Activated T-cell treated with anti-CD3 and anti-CD28 coated beads, Interleukin-2, amount 50 U/mL, for 4 hours (primary cell): ENCODE measurements around the gene STK11IP. TPM values are rescaled to one million over a fixed set of nuclear protein-coding genes. Genes with fewer than 3 reads are reported as not detected.

Experiments
- ATAC-seq, 2 donors: fragments of 200-7000 bp; cut with Tn5 transposase; one replicate each; pipeline ENCODE4 v1.10.0; 2021
- DNase-seq: peaks from one replicate; pipeline ENCODE4 v3.0.0-alpha.2; 2020
- H3K27me3 Mint-ChIP-seq: one replicate; pipeline ENCODE4 v1.8.0; 2021; ENCODE audit warnings: low read depth, mixed read lengths
- H3K36me3 Mint-ChIP-seq: one replicate; pipeline ENCODE4 v1.8.0; 2022; ENCODE audit warnings: mixed read lengths; ENCODE audit not compliant: insufficient read depth
- H3K4me1 Mint-ChIP-seq: one replicate; pipeline ENCODE4 v1.8.0; 2021; ENCODE audit warnings: low read depth, mixed read lengths
- H3K4me3 Mint-ChIP-seq: one replicate; pipeline ENCODE4 v1.8.0; 2021; ENCODE audit warnings: mild to moderate bottlenecking, moderate library complexity, mixed read lengths
- H3K9me3 Mint-ChIP-seq: one replicate; pipeline ENCODE4 v1.8.0; 2021; ENCODE audit warnings: mixed read lengths
- total RNA-seq, 3 donors: library from RNA; stranded (reverse); gene quantifications; one replicate each; pipeline ENCODE4 v1.2.1, GENCODE V29; 2021

Gene STK11IP
- total RNA-seq, 3 donors from 2014 or later: 32.4 to 37.1 (median 36.0) TPM

DNA sequence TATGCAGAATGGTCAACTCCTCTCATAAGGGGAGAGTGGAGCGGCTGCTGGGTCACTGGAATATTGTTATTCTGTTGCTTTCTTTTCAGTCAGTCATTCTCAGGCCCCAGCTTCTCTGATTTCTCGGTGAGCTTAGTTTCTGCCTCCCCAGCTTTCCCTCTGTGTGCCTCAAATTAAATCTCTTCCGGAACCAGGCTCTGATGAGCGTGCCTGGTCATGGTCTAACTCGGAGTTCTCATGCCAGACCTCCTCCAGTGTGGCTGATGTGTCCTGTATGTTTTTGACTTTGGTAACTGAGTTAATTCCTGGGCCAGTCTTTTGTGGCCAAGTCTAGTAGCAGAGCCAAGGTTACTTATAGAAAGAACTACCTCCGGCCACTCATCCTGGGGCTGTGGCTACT lies 4.9 kb upstream of the STK11IP start:
- no peaks in the 10 kb centered on the region for H3K36me3 Mint-ChIP-seq
- H3K4me1 Mint-ChIP-seq: peaks cover 6% of the 10 kb centered on the region
- H3K4me3 Mint-ChIP-seq: no peak overlapping the region
- no peaks in the 10 kb centered on the region for H3K9me3 Mint-ChIP-seq
- DNase-seq: no peak
- peaks cover 9% of the 10 kb centered on the region for H3K27me3 Mint-ChIP-seq
- no peak for ATAC-seq

DNA sequence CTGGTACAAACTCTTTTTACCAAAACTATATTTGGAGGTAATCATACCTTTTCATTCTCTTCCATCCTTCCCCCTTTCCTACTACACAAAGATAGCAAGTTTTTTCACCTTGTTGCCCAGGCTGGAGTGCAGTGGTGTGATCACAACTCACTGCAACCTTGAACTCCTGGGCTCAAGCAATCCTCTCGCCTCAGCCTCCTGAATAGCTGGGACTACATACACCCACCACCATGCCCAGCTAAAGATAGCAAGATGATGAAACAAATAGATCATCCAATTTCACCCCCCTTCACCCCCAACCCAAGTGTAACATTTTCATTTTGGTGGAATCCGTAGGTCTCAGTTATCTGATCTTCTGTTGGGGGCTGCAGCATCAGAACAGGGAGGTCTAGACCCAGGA lies 4.5 kb upstream of the STK11IP start:
- no peak overlapping the region for H3K4me3 Mint-ChIP-seq
- DNase-seq: no peak
- no peak for ATAC-seq
- peaks cover 9% of the 10 kb centered on the region for H3K4me1 Mint-ChIP-seq
- H3K9me3 Mint-ChIP-seq: no peaks in the 10 kb centered on the region
- peaks cover 9% of the 10 kb centered on the region for H3K27me3 Mint-ChIP-seq
- no peaks in the 10 kb centered on the region for H3K36me3 Mint-ChIP-seq

GRCh38 chr2:219595256-219595655 lies 2.4 kb upstream of the STK11IP start:
- Mint-ChIP-seq H3K4me1 (peaks cover 18% of the 10 kb centered on the region), H3K36me3 (peaks cover 2% of the 10 kb centered on the region), H3K9me3 (no peaks in the 10 kb centered on the region), H3K27me3 (peaks cover 6% of the 10 kb centered on the region), H3K4me3 (no peak overlapping the region)
- no peak for DNase-seq
- no peak for ATAC-seq

DNA sequence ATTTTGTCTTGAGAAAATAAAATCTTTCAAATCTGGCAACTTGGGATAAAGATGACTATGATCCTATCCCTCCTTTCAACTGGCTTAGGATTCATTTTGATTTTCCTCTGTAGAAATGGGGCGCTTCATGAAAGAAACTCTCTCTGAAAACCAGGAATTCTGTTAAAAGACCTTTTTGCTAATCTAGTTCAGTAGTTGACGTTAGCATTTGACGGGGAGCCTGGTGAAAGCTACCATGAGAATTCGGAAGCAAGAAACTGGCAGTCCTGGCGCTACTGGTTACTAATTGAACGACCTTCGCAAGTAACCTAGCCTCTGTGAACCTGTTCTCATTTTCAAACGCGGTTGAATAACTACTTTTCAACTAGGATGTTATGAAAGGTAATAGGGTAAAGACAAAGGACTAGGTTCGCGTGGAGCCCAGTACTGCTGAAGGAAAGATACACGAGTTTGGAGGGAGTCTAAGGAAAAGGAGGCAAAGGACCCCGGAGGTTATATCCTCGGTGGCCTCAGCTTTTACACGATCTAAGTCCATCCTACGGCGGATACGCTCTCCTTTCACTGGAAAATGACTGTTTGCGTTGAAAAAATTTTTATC lies 604 bp upstream of the STK11IP start:
- Mint-ChIP-seq H3K4me3 (peak overlapping the region; percentile 96), H3K9me3 (no peaks in the 10 kb centered on the region), H3K4me1 (peaks cover 18% of the 10 kb centered on the region), H3K27me3 (peaks cover 6% of the 10 kb centered on the region), H3K36me3 (peaks cover 13% of the 10 kb centered on the region)
- DNase-seq (no peak), ATAC-seq (peak; percentile 1)

GRCh38 chr2:219598308-219599078 lies 836 bp downstream of the STK11IP start:
- Mint-ChIP-seq H3K4me1 (peaks cover 18% of the 10 kb centered on the region), H3K27me3 (no peaks in the 10 kb centered on the region), H3K9me3 (no peaks in the 10 kb centered on the region), H3K4me3 (peak overlapping the region; percentile 96), H3K36me3 (peaks cover 21% of the 10 kb centered on the region)
- ATAC-seq (no peak), DNase-seq (no peak)

GRCh38 chr2:219603771-219604170 lies 6.1 kb downstream of the STK11IP start:
- Mint-ChIP-seq H3K9me3 (no peaks in the 10 kb centered on the region), H3K36me3 (peaks cover 44% of the 10 kb centered on the region), H3K4me1 (peaks cover 5% of the 10 kb centered on the region), H3K4me3 (no peak overlapping the region), H3K27me3 (no peaks in the 10 kb centered on the region)
- ATAC-seq: no peak
- no peak for DNase-seq

- DNase-seq (no peak), ATAC-seq (no peak)
- Mint-ChIP-seq H3K27me3 (no peaks in the 10 kb centered on the region), H3K4me1 (peaks cover 2% of the 10 kb centered on the region), H3K9me3 (no peaks in the 10 kb centered on the region), H3K36me3 (peaks cover 44% of the 10 kb centered on the region), H3K4me3 (no peak overlapping the region)
Measured at GRCh38 chr2:219605607-219605954, 7.9 kb downstream of the STK11IP start.

DNA sequence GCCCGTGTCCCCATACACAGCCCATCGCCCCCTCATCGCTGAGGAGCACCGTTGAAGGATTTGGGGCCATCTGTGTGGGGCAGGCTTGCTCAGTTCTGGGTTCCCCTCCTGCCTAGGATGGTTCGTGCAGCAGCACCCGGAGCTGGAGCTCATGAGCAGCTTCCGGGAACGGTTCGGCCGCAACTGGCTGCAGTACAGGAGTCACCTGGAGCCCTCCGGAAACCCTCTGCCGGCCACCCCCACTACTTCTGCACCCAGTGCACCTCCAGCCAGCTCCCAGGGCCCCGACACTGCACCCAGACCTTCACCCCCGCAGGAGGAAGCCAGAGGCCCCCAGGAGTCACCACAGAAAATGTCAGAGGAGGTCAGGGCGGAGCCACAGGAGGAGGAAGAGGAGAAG lies 10.3 kb downstream of the STK11IP start:
- Mint-ChIP-seq H3K9me3 (no peaks in the 10 kb centered on the region), H3K4me1 (peaks cover 9% of the 10 kb centered on the region), H3K4me3 (no peak overlapping the region), H3K27me3 (no peaks in the 10 kb centered on the region), H3K36me3 (peaks cover 39% of the 10 kb centered on the region)
- no peak for DNase-seq
- ATAC-seq: no peak

DNA sequence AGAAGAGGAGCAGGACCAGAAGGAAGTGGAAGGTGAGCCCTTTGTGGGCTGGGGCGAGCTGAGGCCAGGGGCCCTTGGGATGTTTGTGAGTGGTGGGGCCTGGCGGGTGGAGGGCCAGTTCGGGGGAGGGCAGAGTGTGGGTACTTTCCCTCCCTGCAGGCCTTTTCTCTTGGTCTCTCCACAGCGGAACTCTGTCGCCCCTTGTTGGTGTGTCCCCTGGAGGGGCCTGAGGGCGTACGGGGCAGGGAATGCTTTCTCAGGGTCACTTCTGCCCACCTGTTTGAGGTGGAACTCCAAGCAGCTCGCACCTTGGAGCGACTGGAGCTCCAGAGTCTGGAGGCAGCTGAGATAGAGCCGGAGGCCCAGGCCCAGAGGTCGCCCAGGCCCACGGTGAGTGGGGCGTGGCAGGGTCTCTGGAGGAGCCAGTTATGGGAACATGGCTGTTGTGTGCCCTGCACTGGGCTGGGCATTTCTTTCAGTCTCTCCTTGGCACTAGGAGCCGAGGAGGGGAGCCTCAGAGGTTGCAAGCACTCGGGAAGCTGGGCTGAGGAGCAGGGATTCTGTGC lies 10.8 kb downstream of the STK11IP start:
- no peaks in the 10 kb centered on the region for H3K27me3 Mint-ChIP-seq
- no peak for DNase-seq
- ATAC-seq: no peak
- no peak overlapping the region for H3K4me3 Mint-ChIP-seq
- H3K36me3 Mint-ChIP-seq: peaks cover 37% of the 10 kb centered on the region
- peaks cover 9% of the 10 kb centered on the region for H3K4me1 Mint-ChIP-seq
- no peaks in the 10 kb centered on the region for H3K9me3 Mint-ChIP-seq

DNA sequence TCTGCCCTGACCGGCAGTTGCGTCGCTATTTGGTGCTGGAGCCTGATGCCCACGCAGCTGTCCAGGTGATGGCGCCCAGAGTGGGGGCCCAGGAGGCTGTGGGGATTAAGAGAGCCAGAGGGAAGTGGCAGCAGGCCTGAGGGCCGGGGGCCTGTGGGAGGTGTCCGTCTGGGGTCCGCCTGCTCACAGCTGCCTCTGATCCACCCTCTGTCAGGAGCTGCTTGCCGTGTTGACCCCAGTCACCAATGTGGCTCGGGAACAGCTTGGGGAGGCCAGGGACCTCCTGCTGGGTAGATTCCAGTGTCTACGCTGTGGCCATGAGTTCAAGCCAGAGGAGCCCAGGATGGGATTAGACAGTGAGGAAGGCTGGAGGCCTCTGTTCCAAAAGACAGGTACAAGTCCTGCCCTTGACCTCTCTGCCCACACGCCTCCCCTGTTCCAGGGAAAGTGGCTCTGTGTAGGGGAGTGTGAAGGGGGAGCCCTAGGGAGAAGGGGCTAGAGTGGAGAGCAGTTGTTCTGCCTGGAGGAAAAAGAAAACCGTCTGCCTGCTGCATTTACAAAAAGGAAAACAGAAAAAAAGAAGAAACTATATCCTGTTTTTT lies 11.6 kb downstream of the STK11IP start:
- Mint-ChIP-seq H3K27me3 (no peaks in the 10 kb centered on the region), H3K9me3 (no peaks in the 10 kb centered on the region), H3K4me3 (no peak overlapping the region), H3K36me3 (peaks cover 35% of the 10 kb centered on the region), H3K4me1 (peaks cover 9% of the 10 kb centered on the region)
- DNase-seq (no peak), ATAC-seq (no peak)

DNA sequence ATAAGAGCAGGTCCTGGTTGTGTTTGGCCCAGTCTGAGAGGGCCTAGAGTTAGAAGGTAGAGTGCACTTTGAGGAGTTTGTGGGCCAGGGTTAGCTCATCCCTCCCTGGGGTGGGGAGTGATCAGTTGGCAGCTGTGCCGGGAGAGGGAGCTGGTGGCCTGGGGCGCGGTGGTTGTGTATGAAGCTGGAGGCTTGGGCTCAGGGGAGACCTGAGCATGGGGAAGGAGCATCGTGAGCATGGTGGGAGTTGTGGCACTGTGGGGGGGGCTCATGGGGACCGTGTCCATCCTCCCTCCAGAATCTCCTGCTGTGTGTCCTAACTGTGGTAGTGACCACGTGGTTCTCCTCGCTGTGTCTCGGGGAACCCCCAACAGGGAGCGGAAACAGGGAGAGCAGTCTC lies 13.6 kb downstream of the STK11IP start:
- ATAC-seq (no peak), DNase-seq (no peak)
- Mint-ChIP-seq H3K36me3 (peaks cover 30% of the 10 kb centered on the region), H3K9me3 (no peaks in the 10 kb centered on the region), H3K27me3 (no peaks in the 10 kb centered on the region), H3K4me3 (no peak overlapping the region), H3K4me1 (peaks cover 9% of the 10 kb centered on the region)

GRCh38 chr2:219611866-219612576 lies 14.4 kb downstream of the STK11IP start:
- peaks cover 9% of the 10 kb centered on the region for H3K4me1 Mint-ChIP-seq
- peaks cover 24% of the 10 kb centered on the region for H3K36me3 Mint-ChIP-seq
- no peak overlapping the region for H3K4me3 Mint-ChIP-seq
- no peaks in the 10 kb centered on the region for H3K27me3 Mint-ChIP-seq
- H3K9me3 Mint-ChIP-seq: no peaks in the 10 kb centered on the region
- no peak for ATAC-seq
- DNase-seq: no peak

GRCh38 chr2:219612577-219613286 lies 15.1 kb downstream of the STK11IP start:
- DNase-seq: no peak
- H3K36me3 Mint-ChIP-seq: peaks cover 19% of the 10 kb centered on the region
- no peaks in the 10 kb centered on the region for H3K9me3 Mint-ChIP-seq
- H3K4me3 Mint-ChIP-seq: no peak overlapping the region
- peak in 1 of 2 donors; percentile 37 for ATAC-seq
- H3K27me3 Mint-ChIP-seq: no peaks in the 10 kb centered on the region
- H3K4me1 Mint-ChIP-seq: peaks cover 9% of the 10 kb centered on the region
